ENCODE measurements around the gene FBL.

The FBL gene

DNA sequence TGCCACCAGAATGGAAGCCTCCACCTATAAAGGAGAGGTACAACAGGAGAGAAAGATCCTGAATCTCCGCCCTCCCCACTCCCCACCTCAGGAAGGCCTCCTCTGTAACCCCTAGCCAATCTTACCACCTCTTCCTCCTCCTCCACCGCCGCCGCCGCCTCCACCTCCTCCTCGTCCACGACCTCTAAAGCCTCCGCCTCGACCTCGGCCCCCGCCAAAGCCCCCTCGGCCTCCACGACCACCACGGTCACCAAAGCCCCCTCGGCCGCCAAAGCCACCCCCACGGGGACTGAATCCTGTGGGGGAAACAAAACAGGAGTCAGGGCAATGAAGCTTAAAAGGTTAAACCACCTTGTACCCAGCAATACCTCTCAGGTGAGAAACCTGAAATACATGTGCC, 5.7 kb downstream of the FBL start:
- Histone ChIP-seq H3K9me3 (no peaks in the 10 kb centered on the region), H3K27me3 (no peaks in the 10 kb centered on the region), H3K4me1 (ENCODE audit: control insufficient read depth in 1 of 2, insufficient read depth in 1 of 2, low read depth in 1 of 2, low read length in 1 of 2) (peaks cover 5 to 8% of the 10 kb centered on the region in 2 experiments), H3K4me3 (ENCODE audit: low read depth in 1 of 2, low read length in 1 of 2) (no peak overlapping the region), H3K27ac (no peak overlapping the region), H3K36me3 (no peaks in the 10 kb centered on the region)
- no peak for TF ChIP-seq CTCF (IDR thresholded peaks at IDR 0.05)

GRCh38 chr19:39839678-39840327, 6.4 kb downstream of the FBL start:
- H3K27me3 ChIP-seq, result no peaks in the 10 kb centered on the region
- TF ChIP-seq CTCF (IDR thresholded peaks at IDR 0.05), result no peak
- no peaks in the 10 kb centered on the region for H3K9me3 ChIP-seq
- no peak overlapping the region for H3K4me3 ChIP-seq (ENCODE audit: low read depth in 1 of 2, low read length in 1 of 2)
- no peak overlapping the region for H3K27ac ChIP-seq
- no peaks in the 10 kb centered on the region for H3K36me3 ChIP-seq
- H3K4me1 ChIP-seq (ENCODE audit: control insufficient read depth in 1 of 2, insufficient read depth in 1 of 2, low read depth in 1 of 2, low read length in 1 of 2), result peaks cover 0 to under 1% of the 10 kb centered on the region in 2 experiments

GRCh38 chr19:39838569-39838968, 7.6 kb downstream of the FBL start:
- Histone ChIP-seq H3K36me3 (no peaks in the 10 kb centered on the region), H3K27ac (no peak overlapping the region), H3K9me3 (no peaks in the 10 kb centered on the region), H3K4me3 (ENCODE audit: low read depth in 1 of 2, low read length in 1 of 2) (no peak overlapping the region), H3K27me3 (no peaks in the 10 kb centered on the region), H3K4me1 (ENCODE audit: control insufficient read depth in 1 of 2, insufficient read depth in 1 of 2, low read depth in 1 of 2, low read length in 1 of 2) (peaks cover 6% of the 10 kb centered on the region in 2 experiments)
- TF ChIP-seq CTCF (IDR thresholded peaks at IDR 0.05), result no peak

GRCh38 chr19:39837978-39838377, 8.2 kb downstream of the FBL start:
- H3K36me3 ChIP-seq, result no peaks in the 10 kb centered on the region

GRCh38 chr19:39834287-39834841, 11.8 kb downstream of the FBL start:
- no peak for TF ChIP-seq CTCF (IDR thresholded peaks at IDR 0.05)
- no peaks in the 10 kb centered on the region for H3K9me3 ChIP-seq
- peaks cover 17 to 19% of the 10 kb centered on the region in 2 experiments for H3K4me1 ChIP-seq (ENCODE audit: control insufficient read depth in 1 of 2, insufficient read depth in 1 of 2, low read depth in 1 of 2, low read length in 1 of 2)
- no peaks in the 10 kb centered on the region for H3K27me3 ChIP-seq
- peak overlapping the region; percentile 89 for H3K27ac ChIP-seq
- H3K36me3 ChIP-seq, result peaks cover 14% of the 10 kb centered on the region
- peak overlapping the region; percentile 98 to 100 for H3K4me3 ChIP-seq (ENCODE audit: low read depth in 1 of 2, low read length in 1 of 2)

More at GRCh38 chr19:39837978-39838377, 8.2 kb downstream of the FBL start:
- Histone ChIP-seq H3K4me1 (ENCODE audit: control insufficient read depth in 1 of 2, insufficient read depth in 1 of 2, low read depth in 1 of 2, low read length in 1 of 2) (peaks cover 11% of the 10 kb centered on the region in 2 experiments), H3K4me3 (ENCODE audit: low read depth in 1 of 2, low read length in 1 of 2) (no peak overlapping the region), H3K27me3 (no peaks in the 10 kb centered on the region), H3K27ac (no peak overlapping the region), H3K9me3 (no peaks in the 10 kb centered on the region)
- no peak for TF ChIP-seq CTCF (IDR thresholded peaks at IDR 0.05)

Measured in neutrophil (primary cell).